Astrocyte (in vitro differentiated cells and primary cell): ENCODE data around the gene DRC1.

ENCODE experiments used
- EZH2 ChIP-seq: IDR thresholded peaks from 2 replicates; pipeline ENCODE4 v1.6.1; 2012; ENCODE audit warnings: mild to moderate bottlenecking, low read length, inconsistent platforms; ENCODE audit not compliant: insufficient read depth
- TF ChIP-seq, protein P1 (sequence below): IDR thresholded peaks from 2 replicates; pipeline ENCODE4 v1.5.1; 2011; ENCODE audit warnings: low read depth, mild to moderate bottlenecking, inconsistent platforms, low read length, moderate library complexity; ENCODE audit not compliant: insufficient read depth

DNA sequence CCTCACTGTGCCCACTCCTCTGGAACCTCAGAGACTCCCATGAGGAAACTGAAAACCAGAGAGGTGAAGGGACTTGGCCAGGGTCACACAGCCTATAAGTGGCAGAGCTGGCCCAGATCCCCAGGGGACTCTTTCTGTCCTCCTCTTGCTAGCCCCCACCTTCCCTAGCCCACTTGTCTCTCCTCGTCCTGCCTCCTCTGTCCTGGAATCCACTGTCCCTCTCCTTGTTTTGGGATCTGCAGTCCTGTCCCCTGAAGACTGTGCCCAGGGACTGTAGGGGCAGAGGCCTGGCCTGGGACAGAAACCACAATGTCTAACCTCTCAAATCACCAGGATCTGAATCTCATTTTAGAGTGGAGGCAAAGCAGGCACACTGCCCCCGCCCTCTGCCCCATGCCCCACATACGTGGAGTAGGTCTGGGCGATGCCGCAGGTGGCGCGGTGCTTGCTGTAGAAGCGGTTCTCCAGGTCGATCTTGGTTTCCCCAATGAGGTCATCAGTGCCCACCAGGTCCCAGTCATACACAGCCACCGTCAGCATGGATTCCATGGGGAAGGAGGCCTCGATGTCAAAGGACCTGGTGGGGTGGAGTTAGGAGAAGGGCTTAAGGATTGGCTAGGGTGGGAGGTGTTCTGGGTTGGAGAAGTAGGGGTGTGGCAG lies 63.7 kb downstream of the DRC1 start:
- TF ChIP-seq, protein P1, sequence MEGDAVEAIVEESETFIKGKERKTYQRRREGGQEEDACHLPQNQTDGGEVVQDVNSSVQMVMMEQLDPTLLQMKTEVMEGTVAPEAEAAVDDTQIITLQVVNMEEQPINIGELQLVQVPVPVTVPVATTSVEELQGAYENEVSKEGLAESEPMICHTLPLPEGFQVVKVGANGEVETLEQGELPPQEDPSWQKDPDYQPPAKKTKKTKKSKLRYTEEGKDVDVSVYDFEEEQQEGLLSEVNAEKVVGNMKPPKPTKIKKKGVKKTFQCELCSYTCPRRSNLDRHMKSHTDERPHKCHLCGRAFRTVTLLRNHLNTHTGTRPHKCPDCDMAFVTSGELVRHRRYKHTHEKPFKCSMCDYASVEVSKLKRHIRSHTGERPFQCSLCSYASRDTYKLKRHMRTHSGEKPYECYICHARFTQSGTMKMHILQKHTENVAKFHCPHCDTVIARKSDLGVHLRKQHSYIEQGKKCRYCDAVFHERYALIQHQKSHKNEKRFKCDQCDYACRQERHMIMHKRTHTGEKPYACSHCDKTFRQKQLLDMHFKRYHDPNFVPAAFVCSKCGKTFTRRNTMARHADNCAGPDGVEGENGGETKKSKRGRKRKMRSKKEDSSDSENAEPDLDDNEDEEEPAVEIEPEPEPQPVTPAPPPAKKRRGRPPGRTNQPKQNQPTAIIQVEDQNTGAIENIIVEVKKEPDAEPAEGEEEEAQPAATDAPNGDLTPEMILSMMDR = no peak
- TF ChIP-seq EZH2 = no peak
